ENCODE results near the gene ZMYND8. TPM values are rescaled to one million over a fixed set of nuclear protein-coding genes. Genes with fewer than 3 reads are reported as not detected.

The ZMYND8 gene
- polyA plus RNA-seq, 3 donors = 1.4 to 13.8 (median 5.8) TPM

DNA sequence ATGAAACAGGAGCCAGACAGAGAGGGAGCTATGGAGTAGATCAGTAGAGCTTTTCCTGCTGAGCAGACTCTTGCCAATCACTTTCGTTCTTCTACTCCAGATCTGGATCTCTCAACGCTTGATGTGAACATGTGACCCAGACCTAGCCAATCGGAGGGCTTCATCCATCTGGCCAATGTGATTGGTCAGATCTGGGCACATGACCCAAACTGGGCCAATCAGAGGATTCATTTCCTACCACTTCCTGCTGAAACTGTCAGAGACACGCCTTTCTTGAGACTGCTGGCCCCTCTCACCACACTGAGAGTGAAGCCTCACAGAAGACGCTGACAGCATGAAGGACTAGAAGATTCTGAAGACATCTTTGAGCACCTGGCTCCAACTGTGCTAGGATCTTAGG lies 44.2 kb upstream of the ZMYND8 start:
- H3K79me2 ChIP-seq (ENCODE audit: insufficient read depth, low read length) = no peaks in the 10 kb centered on the region
- H2AFZ ChIP-seq (ENCODE audit: insufficient read depth, low read depth, low read length, poor library complexity, severe bottlenecking) = no peak overlapping the region
- TF ChIP-seq, protein P1, sequence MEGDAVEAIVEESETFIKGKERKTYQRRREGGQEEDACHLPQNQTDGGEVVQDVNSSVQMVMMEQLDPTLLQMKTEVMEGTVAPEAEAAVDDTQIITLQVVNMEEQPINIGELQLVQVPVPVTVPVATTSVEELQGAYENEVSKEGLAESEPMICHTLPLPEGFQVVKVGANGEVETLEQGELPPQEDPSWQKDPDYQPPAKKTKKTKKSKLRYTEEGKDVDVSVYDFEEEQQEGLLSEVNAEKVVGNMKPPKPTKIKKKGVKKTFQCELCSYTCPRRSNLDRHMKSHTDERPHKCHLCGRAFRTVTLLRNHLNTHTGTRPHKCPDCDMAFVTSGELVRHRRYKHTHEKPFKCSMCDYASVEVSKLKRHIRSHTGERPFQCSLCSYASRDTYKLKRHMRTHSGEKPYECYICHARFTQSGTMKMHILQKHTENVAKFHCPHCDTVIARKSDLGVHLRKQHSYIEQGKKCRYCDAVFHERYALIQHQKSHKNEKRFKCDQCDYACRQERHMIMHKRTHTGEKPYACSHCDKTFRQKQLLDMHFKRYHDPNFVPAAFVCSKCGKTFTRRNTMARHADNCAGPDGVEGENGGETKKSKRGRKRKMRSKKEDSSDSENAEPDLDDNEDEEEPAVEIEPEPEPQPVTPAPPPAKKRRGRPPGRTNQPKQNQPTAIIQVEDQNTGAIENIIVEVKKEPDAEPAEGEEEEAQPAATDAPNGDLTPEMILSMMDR (IDR thresholded peaks at IDR 0.05) = no peak
- no peak for DNase-seq
- H3K4me1 ChIP-seq (ENCODE audit: control insufficient read depth in 1 of 2, insufficient read depth in 2 of 2, low read length in 2 of 2) = no peaks in the 10 kb centered on the region
- H3K4me3 Mint-ChIP-seq = no peak overlapping the region
- no peak overlapping the region for H3K27ac Mint-ChIP-seq
- H3K9me3 Mint-ChIP-seq = peaks cover 2 to 9% (median 6%) of the 10 kb centered on the region in 7 donors
- H3K9ac ChIP-seq (ENCODE audit: insufficient read depth, low read length, poor library complexity, severe bottlenecking) = no peak overlapping the region
- no peaks in the 10 kb centered on the region for H3K36me3 Mint-ChIP-seq
- no peak overlapping the region for H3K27ac ChIP-seq (ENCODE audit: low read depth in 1 of 2, low read length in 2 of 2)
- no peaks in the 10 kb centered on the region for H3K27me3 ChIP-seq (ENCODE audit: control insufficient read depth in 2 of 2, insufficient read depth in 2 of 2, low read length in 2 of 2)
- H3K9me3 ChIP-seq (replicated peaks in 1 of 2; ENCODE audit: control insufficient read depth in 1 of 2, insufficient read depth in 1 of 2, low read length in 2 of 2) = peaks cover 0 to 6% of the 10 kb centered on the region in 2 donors
- H3K27me3 Mint-ChIP-seq (ENCODE audit: low read depth in 3 of 3) = peaks cover 0 to 3% (median 1%) of the 10 kb centered on the region in 3 donors
- peaks cover 4% of the 10 kb centered on the region for H3K4me1 Mint-ChIP-seq
- WGBS (ENCODE audit: insufficient coverage) = 95% methylated on average over 3 of the region's 5 CpGs
- H4K20me1 ChIP-seq (ENCODE audit: insufficient read depth, low read length) = no peaks in the 10 kb centered on the region
- H3K4me3 ChIP-seq (replicated peaks in 1 of 3; ENCODE audit: low read depth in 2 of 3, low read length in 3 of 3) = no peak overlapping the region
- intact Hi-C loops (cut with micrococcal nuclease) = no loop called here
- H3K36me3 ChIP-seq (replicated peaks in 1 of 2; ENCODE audit: control insufficient read depth in 1 of 2, insufficient read depth in 2 of 2, low read length in 2 of 2) = no peaks in the 10 kb centered on the region
- no peak overlapping the region for H3K4me2 ChIP-seq (replicated peaks; ENCODE audit: extremely low read depth, low read length, poor library complexity, severe bottlenecking)

DNA sequence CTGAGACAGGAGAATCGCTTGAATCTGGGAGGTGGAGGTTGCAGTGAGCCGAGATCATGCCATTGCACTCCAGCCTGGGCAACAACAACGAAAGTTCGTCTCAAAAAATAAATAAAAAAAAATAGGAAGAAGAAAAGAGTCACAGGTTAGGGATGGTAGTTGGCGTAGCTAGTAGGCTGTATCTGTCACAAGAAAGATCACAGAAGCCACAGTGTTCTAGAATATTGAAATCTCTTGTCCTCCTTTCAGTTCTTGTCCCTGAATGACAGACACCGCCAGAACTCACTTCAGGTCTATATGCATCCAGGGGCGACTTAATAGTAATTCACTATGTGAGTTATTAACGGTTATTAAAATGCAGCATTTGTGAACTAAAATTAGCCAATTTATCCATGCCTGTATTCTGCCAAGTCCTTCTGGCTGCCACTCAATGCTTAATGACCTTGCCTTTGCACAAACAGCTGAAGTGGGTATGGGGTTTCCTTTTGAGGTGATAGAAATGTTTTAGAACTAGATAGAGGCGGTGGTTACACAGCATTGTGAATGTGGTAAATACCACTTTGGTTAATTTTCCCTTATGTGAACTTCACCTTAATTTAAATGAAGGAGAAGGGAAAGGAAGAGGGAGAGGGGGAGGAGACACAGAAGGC lies 41.3 kb upstream of the ZMYND8 start:
- no peak overlapping the region for H3K4me2 ChIP-seq (replicated peaks; ENCODE audit: extremely low read depth, low read length, poor library complexity, severe bottlenecking)
- no peaks in the 10 kb centered on the region for H3K36me3 ChIP-seq (replicated peaks in 1 of 2; ENCODE audit: control insufficient read depth in 1 of 2, insufficient read depth in 2 of 2, low read length in 2 of 2)
- intact Hi-C loops (cut with micrococcal nuclease) = no loop called here
- Mint-ChIP-seq H3K4me3 (no peak overlapping the region), H3K27ac (no peak overlapping the region), H3K9me3 (peaks cover 2 to 9% (median 6%) of the 10 kb centered on the region in 7 donors), H3K27me3 (ENCODE audit: low read depth in 3 of 3) (peaks cover 0 to 3% (median 1%) of the 10 kb centered on the region in 3 donors), H3K4me1 (peaks cover 6% of the 10 kb centered on the region), H3K36me3 (no peaks in the 10 kb centered on the region)
- peaks cover 3 to 7% of the 10 kb centered on the region in 2 donors for H3K4me1 ChIP-seq (ENCODE audit: control insufficient read depth in 1 of 2, insufficient read depth in 2 of 2, low read length in 2 of 2)
- peaks cover 0 to 6% of the 10 kb centered on the region in 2 donors for H3K9me3 ChIP-seq (replicated peaks in 1 of 2; ENCODE audit: control insufficient read depth in 1 of 2, insufficient read depth in 1 of 2, low read length in 2 of 2)
- no peaks in the 10 kb centered on the region for H3K27me3 ChIP-seq (ENCODE audit: control insufficient read depth in 2 of 2, insufficient read depth in 2 of 2, low read length in 2 of 2)
- no peak overlapping the region for H3K9ac ChIP-seq (ENCODE audit: insufficient read depth, low read length, poor library complexity, severe bottlenecking)
- DNase-seq = no peak
- no peaks in the 10 kb centered on the region for H3K79me2 ChIP-seq (ENCODE audit: insufficient read depth, low read length)
- no peak overlapping the region for H2AFZ ChIP-seq (ENCODE audit: insufficient read depth, low read depth, low read length, poor library complexity, severe bottlenecking)
- no peak overlapping the region for H3K27ac ChIP-seq (ENCODE audit: low read depth in 1 of 2, low read length in 2 of 2)
- H4K20me1 ChIP-seq (ENCODE audit: insufficient read depth, low read length) = no peaks in the 10 kb centered on the region
- H3K4me3 ChIP-seq (replicated peaks in 1 of 3; ENCODE audit: low read depth in 2 of 3, low read length in 3 of 3) = no peak overlapping the region
- TF ChIP-seq, protein P1 (IDR thresholded peaks at IDR 0.05) = no peak
- 90% methylated on average over 2 of the region's 9 CpGs for WGBS (ENCODE audit: insufficient coverage)

Measured in CD14-positive monocyte (primary cell).